Neural cell (in vitro differentiated cells): ENCODE data around the gene OR10V1.
A peak's percentile ranks its signal among the peaks of the same experiment; 100 is the strongest.

Source experiments
- TAF1 ChIP-seq: IDR thresholded peaks from 2 replicates; pipeline ENCODE4 v1.6.1; 2012; ENCODE audit warnings: low read depth
- TF ChIP-seq, protein P1 (sequence below): fragments of 450-650 bp; IDR thresholded peaks from 2 replicates; pipeline ENCODE4 v1.5.1; 2014; ENCODE audit warnings: antibody characterized with exemption, mild to moderate bottlenecking, moderate library complexity; ENCODE audit not compliant: poor library complexity, severe bottlenecking

DNA sequence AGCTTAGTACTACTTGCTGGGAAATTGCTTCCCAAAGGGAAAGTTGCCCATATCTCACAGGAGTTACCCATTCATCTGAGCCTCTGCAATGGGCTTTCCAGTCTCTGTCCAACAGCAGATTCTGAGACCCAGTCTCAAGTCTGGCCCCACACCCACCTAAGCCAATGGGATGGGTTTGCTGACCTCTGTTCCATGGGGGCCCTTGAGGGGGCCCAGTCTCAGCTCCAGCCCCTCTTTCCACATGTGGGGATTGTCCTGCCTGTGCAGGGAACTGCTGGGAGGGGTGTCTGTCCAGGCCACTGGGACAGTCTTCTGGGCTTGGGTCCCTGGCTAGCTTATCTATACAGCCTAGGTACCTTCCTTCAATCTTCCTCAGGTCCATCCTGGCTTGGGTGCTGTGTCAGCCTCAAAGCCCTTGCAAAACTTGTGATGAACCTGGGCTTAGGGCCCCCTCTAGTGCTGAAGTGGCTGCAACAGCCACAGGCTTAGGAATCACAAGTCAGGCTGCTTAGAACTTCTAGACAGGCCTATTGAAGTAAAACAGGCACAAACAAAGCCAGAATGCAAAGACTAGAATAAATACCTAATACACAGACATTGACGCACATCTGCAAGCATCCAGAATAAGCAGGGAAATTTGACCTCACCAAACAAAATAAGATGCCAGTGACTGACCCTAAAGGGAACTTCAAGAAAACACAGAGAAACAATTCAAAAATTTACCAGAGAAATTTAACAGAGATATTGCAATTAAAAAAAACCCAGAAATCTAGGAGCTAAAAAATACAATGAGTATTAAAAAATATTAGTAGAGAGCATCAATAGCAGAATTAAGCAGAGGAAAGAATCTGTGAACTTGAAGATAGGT lies 33.1 kb downstream of the OR10V1 start:
- TF ChIP-seq, protein P1, sequence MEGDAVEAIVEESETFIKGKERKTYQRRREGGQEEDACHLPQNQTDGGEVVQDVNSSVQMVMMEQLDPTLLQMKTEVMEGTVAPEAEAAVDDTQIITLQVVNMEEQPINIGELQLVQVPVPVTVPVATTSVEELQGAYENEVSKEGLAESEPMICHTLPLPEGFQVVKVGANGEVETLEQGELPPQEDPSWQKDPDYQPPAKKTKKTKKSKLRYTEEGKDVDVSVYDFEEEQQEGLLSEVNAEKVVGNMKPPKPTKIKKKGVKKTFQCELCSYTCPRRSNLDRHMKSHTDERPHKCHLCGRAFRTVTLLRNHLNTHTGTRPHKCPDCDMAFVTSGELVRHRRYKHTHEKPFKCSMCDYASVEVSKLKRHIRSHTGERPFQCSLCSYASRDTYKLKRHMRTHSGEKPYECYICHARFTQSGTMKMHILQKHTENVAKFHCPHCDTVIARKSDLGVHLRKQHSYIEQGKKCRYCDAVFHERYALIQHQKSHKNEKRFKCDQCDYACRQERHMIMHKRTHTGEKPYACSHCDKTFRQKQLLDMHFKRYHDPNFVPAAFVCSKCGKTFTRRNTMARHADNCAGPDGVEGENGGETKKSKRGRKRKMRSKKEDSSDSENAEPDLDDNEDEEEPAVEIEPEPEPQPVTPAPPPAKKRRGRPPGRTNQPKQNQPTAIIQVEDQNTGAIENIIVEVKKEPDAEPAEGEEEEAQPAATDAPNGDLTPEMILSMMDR, result peak; percentile 57
- no peak for TF ChIP-seq TAF1
